GM19463 (cell line): ENCODE data around the gene KIF16B.
A peak's percentile ranks its signal among the peaks of the same experiment; 100 is the strongest.
"Not testable (repeated sequence)": the region's sequence is repeated elsewhere in the genome, so short reads cannot be mapped to it uniquely, and the experiment has no call there.

Source experiments
- ATAC-seq: cut with Tn5 transposase; IDR thresholded peaks from one replicate; pipeline ENCODE4 v1.9.1; 2021; ENCODE audit warnings: mild to moderate bottlenecking, moderate library complexity; ENCODE audit not compliant: unreplicated experiment

The KIF16B gene

DNA sequence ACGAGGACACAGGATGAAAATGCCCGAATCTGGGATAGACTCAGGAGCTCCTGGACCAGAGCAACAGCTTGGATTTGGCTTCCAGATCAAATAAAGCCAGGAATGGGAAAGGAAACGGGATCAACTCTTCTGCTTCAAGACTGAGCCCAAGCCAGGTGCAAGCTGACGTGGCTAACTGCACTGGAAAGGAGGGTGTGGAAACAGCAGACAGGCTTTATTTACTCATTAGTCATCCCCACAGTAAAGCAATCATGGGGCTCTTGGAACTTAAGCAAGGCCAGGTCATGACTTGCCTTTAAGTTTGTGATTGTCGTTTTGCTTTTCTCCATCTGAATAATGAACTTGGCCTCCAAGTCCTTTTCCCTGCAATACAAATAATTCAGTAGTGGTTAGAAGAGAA, 45.2 kb downstream of the KIF16B start:
- ATAC-seq, result no peak

DNA sequence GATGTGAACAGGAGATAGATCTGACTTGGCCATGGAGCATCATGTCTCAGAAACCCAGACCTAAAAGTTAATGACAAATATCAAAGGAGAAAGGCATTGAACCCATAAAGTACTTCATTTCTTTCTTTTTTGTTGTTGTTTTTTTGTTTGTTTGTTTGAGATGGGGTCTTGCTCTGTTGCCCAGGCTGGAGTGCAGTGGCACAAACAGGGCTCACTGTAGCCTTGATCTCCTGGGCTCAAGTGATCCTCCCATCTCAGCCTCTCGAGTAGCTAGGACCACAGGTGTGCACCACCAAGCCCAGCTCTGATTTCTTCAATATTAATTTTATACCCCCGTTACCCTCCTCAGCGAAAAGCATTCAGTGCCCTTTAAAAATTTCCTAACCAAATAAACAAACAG, 45.8 kb downstream of the KIF16B start:
- no peak for ATAC-seq

DNA sequence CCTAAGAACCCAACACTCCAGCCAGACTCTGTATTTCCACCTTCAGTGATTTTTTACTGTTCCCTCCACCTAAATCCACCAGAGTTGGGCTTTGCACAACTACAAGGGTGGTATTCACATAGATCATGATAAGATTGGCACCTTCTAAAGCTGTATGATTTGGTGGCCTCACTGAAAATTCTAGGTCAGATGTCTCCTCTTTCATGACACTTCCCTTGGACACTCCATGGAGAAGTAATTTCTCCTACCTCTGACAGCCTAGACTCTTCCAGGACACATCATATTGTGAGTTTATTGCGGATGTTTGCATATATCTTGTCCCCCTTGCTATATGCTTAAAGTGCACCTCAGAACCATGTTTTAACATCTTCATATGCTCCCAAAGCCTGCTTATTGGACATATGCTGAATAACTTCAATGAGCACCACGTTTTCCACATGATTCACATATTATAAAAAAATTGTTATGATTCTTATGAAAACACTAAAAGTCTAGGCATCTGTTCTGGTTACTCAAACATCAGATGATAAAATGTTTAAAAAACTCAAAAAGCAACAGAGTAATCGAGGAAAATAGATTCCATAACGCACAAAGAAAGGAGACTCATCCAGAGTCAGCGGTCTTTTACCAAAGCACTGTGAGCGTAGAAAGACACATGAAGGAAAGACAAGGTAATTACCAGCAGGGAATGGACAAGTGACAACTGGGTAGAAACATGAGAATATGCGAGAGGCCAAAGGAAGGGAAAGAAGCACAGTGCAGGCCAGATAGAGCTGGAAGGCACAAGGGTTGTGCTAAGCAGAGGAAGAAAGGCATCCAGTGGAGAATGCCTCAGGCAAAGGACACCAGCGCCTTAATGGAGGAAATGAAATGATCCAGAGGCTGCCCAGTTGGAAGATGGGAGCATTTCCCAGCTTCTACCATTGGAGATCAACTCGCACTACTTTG, 46.5 kb downstream of the KIF16B start:
- no peak for ATAC-seq

DNA sequence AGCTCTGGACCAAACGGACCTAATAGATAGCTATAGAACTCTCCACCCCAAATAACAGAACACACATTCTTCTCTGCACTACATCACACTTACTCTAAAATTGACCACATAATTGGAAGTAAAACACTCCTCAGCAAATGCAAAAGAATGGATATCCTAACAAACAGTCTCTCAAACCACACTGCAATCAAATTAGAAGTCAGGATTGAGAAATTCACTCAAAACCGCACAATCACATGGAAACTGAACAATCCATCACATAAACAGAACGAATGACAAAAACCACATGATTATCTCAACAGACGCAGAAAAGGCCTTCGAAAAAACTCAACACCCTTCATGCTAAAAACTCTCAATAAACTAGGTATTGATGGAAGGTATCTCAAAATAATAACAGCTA, 50.6 kb downstream of the KIF16B start:
- ATAC-seq, result not testable (repeated sequence)

DNA sequence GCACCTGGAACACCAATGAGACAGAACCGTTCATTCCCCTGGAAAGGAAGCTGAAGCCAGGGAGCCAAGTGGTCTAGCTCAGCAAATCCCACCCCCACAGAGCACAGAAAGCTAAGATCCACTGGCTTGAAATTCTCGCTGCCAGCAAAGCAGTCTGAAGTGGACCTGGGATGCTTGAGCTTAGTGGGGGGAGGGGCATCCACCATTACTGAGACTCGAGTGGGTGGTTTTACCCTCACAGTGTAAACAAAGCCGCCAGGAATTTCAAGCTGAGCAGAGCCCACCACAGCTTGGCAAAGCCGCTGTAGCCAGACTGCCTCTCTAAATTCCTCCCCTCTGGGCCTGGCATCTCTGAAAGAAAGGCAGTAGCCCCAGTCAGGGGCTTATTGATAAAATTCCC, 53.1 kb downstream of the KIF16B start:
- no peak for ATAC-seq

DNA sequence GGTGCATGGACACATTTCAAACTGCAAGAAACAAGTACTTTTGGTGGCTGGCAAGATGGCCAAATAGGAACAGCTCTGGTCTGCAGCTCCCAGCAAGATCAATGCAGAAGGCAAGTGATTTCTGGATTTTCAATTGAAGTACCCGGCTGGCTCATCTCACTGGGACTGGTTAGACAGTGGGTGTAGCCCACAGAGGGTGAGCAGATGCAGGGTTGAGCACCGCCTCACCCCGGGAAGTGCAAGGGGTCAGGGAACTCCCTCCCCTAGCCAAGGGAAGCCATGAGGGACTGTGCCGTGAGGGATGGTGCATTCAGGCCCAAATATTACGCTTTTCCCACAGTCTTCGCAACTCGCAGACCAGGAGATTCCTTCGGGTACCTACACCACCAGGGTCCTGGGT, 53.6 kb downstream of the KIF16B start:
- ATAC-seq, result not testable (repeated sequence)

DNA sequence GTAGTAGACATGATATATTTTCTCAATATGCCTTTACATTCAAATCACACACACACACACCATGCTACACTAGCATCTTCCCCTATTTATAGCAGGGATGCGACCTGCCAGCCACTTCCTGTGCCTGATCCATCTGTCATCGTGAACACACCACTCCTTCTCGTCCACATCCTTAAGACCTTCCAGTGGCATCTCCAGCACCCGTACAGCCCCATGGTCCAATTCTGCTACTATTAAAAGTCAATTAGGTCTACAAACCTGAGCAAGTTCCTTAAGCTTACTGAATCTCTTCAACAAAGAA, 54.5 kb downstream of the KIF16B start:
- ATAC-seq, result no peak

DNA sequence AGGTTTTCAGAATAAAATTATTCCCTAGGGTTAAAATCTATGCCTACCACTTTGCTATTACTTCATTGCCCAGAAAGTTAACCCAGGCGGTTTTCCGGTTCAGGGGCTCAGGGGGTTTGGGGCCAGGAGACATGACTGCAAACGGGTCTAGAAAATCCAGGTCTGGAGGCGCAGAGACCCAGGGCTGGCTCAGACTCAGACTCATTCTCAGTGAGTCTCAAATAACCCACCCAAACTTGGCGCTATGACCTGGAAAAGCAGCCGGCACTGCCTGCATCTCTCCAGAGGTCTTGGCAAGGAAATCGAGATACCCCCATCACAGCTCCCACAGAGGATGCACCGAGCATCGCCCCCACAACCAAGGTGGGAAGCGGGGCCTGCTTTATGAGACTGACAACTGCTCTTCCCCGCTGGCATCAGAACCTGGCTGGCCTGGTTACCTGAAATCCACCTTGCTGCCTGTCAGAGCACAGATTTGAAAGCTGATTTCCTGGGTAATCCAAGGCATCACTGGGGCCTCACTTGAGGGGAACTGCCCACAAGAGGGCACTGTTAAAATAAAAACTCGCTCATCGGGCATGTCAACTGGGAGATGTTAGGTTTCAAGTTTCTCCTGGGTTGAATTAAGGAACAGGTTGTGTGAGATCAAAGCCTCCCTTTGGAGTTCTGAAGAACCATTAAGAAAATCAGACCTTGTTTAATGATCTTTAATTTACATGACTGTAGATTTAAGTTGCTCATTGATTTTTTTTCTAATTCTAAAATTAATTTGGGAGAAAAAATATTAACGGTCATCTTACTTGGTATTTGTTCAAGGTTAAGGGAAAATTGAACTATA, 55.1 kb downstream of the KIF16B start:
- ATAC-seq, result peak; percentile 48

DNA sequence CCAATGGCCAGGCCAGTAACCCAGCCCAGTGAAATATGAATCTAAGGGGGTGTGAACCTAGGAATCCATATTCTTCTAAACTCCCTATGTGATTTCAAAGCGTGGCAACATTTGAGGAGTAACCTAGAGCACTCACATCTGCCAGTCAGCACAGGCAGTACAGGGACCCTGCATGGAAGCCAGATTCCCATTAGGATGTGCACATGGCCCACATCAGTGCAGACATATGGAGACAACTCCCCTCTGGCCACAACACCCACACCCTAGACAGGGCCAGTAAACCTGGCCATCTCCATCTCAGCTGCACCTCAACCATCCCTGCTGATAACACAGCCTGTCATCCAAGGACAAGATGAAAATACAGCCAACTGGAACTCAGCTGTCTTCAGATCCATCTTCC, 56.5 kb downstream of the KIF16B start:
- no peak for ATAC-seq

DNA sequence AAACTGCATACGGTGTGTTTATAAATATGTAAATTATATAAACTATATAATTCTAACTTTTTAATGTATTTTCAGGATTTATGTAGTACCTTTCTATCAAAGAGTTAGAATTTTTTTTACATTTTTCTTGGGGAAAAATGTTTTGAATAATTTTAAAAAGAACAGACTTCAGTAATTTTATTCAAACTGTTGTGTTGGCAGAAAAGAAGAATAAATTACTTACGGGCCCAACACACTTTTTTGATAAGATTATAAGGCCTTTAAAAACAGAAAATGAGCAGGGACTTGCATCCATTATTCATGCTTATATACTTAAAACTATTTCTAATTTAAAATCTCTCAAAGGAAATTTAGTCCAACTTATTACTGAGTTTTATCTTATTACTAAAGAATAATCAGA, 58.2 kb downstream of the KIF16B start:
- no peak for ATAC-seq

DNA sequence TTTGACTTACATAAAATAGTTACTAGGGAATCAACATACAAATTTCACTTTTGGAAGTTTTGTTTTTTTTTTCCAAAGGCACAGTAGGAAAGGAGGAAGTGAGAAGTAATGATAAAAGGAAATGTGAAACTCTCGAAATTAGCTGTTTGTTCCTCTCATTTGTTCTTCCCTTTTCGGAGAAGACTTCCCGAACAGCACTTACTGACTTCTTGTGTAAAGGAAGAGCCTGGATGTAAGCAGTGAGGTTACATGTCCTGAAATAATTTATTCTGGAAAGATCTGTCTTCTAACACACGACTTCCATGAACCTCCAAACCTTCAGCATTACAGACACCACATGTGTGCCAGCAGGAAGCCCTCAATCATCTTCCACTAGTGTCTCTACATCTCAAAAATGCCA, 59.1 kb downstream of the KIF16B start:
- ATAC-seq, result no peak

DNA sequence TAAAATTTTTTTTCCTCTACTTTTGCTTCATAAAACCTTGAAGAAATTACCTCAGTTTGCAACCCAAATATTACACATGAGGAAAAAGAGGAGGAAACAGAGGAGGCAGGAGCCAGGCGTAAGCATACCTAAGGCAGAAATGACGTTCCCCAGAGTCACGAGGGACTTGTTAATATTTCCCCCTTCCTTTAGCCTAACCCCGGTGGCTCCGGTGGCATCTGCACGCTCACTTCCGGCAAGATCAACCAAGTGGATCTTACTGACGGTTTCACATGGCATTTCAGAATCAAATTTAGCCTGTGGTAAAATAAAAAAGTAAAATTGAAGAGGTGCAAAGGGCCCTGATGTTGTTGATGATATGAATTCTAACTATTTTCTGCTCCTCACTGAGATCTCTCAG, 67.4 kb downstream of the KIF16B start:
- no peak for ATAC-seq

DNA sequence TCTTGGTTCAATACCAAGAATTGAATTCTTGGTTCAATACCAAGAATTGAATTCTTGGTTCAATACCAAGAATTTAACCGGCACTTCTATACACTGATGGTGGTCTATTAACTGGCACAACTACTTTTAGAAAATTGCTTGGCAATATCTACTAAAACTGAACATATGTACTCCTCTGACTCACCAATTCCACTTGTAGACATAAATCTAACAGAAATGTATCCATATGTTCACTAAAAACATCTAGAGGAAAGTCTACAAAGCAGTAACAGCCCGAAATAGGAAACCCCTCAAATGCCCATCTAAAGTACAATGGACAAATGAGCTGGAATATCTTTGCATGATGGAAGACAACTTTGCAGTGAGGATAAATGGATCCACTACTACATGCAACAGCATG, 71.9 kb downstream of the KIF16B start:
- no peak for ATAC-seq

DNA sequence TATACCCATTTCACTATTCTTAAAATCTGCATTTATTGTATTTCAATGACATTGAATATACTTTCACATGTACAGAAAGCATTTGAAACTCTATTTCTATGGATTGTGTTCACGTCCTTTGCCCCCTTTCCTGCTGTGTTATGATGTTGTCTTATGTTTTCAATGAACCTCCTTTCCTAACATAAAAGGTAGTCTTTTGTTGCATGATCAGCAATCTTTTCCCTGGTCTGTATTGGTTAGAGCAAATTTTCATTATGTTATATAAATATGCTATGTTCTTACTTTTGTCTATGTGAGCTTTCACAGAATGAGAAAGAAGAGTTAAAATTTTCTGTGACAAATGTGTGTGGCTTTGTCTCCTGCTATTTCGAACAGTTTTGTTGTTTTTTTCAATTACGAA, 73.1 kb downstream of the KIF16B start:
- no peak for ATAC-seq

DNA sequence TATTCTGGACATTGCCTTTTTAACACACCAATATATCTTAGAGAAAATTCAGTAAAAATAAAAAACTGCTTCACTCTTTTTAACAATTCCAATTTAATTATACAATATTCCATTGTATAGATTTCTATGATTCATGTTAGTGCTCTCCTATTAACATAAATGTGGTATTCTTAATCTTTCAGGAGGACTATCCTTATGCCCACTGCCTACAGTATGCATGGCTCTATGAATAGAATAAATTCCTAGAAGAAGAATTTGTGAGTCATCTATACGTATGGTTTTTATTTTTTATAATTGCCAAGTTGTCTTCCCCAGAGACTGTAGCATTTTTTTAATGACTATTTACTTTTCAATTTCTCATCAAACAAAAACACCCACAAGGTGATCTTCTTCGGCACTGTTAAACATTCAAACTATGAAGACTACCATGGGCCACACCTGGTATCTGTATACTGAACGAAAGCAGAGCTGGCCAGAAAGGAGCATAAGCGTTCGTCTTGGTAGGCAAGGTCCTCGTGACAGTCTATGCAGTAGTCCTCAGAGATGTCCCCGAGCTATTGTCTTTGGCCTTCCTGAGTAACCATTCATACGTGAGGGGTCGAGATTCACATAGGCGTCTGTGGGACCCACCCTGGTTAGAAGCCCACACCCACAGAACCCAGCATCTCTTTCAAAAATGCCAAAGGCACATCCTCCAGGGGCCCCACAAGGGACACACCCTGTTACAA, 74.6 kb downstream of the KIF16B start:
- ATAC-seq, result no peak

DNA sequence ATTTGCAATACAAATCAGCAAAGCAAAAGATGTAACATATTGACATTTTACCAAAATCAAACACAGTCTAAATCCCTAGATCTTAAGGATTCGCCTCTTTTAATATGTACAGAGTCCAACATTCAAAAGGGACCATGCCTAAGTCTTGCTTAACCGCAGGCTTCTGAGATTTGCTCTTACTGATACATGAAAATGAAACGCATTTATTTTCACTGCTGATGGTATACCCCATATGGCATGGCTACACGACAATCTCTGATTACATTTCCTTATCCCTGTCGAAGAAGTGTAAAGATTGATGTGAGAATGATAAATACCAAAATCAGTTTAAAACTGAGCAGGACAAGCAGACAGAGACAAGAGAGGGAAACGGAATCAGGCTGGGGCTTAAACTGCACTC, 75.4 kb downstream of the KIF16B start:
- ATAC-seq, result no peak

DNA sequence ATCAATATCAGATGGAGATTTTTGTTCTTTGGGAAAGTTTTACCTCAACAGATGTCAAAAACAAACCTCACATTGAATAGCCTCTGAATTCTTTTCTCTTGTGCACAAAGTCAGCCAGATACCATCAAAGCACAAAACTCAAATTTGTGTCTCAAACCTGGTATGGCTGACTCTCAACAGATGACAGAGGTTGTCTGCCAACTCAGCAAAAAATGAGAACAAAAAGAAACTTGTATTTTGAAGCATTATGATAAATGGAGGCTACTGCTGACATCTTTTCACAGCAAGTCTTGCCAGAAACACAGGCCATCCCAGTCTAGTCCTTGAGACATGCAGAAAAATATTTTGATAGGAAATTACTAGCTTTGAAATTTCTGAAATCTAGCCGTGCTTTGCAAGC, 79.8 kb downstream of the KIF16B start:
- no peak for ATAC-seq

DNA sequence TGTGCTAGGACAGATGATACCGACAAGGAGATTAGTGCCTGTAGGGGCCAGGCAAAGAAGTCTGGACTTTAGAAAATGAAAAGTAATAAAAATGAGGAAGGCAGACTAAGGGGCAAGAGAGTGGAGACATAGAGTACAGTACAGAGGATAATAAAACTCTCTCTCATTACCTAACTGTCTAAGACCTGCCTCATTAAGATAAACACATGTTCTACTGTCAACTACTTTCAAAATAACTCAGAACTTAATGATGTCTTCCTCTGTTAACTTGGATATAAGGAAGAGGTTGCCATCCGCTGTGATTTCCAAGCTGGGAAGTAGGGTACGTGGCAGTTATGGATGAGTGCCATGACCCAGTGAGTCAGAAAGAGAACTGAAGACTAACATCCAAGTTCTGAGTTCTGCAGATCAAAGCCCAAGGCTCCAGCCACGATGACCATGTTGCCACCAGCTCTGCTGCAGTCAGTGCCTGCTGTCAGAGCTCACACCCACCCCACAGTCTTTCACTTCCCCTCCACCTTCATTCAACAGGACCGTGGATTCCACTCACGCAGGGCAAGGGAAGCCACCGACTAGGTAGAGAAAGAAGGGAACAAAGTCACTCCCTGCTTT, 81.8 kb downstream of the KIF16B start:
- peak; percentile 87 for ATAC-seq

DNA sequence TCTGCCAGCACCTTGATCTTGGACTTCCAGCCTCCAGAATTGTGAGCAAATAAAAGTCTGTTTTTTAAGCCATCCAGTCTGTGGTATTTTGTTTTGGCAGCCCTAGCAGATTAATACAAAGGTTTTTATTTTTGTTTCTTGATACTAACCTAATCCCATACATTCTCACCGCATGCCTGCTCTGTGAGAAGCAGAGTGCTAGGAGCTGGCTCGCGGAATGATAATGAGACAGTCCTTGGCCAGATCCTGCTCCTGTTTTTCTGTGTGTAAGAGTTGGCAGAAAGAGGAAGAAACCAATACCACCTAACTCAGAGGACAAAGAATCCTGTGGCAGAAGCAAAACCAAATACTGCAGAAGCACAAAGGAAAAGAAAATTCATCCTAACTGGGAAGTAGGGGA, 82.6 kb downstream of the KIF16B start:
- no peak for ATAC-seq

DNA sequence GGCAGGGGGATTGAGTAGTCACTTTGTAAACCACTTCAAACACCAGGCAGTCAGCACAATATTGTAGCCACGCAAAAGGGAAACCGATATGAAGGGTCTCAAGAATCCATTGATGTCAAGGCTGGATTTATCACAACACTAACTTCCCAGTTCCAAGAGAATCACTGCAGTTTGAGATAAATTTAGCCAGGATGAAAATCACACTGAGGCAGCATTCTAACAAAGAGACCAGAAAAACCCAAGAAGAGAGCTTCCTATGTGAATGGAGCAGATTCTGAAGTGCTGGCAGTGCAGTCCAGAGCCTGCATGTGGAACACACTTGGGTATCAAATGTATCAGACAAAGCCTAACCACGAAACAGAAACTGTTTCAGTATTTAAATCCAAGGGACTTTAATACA, 84.6 kb downstream of the KIF16B start:
- no peak for ATAC-seq

DNA sequence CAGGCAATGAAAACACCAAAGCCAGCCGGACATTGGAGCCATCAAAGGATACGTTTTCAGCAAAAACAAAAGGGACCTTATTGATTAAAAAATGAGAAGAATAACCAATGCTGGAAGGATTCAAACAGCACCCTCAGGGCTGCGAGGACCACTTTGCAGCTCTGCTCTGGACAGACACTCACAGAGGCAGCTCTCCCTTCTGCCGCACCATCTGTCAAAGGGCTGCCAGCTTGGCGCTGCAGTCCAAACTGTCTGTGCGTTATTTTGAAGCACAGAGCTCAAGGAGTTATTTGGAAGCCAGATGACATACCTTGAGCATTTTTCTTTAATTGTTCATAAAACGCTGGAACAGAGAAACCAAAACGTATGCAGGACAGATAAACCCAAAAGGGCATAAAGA, 85.2 kb downstream of the KIF16B start:
- no peak for ATAC-seq
